GM21423 (cell line): ENCODE data around the gene WDR37.
"Not testable (repeated sequence)": the region's sequence is repeated elsewhere in the genome, so short reads cannot be mapped to it uniquely, and the experiment has no call there.

Experiments used
- ATAC-seq: cut with Tn5 transposase; IDR thresholded peaks from one replicate; pipeline ENCODE4 v1.9.1; 2021; ENCODE audit warnings: mild to moderate bottlenecking, moderate library complexity; ENCODE audit not compliant: unreplicated experiment

The WDR37 gene

DNA sequence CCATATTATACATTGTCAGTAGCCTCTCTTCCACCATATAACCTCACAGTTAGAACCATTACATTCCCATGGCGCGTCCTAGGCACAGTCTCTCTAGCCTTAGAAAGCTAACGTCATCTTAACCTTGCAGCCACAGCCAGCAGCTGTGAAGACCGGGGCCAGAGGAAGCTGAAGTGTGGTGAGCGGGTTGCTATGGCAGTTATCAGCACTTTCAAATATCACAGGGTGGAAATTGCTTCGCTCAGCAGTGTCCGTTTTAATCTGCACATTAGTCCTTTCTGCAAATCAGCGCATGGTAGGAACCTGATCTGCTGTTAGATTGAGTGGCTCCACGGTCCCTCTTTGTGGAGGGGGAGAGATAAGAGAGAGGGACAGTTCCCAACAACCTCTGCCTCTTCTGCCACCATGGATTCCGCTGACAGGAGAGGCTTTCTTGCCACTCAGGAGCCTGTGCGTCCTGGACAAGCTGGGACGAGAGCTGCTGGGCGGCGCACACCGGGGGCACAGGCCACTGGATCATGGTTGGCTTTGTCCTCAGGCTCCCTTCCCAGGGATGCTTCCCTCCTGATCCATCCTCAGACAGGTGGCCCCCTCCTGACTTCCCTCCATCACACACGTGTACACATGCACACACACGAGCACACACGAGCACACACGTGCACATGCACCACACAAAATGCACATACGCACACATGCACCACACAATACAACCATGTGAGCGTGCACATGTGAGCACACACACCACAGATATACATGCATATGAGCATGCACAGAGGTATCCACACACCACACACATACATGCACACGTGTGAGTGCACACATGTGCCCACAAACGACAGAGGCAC, 93.8 kb downstream of the WDR37 start:
- ATAC-seq, result no peak

DNA sequence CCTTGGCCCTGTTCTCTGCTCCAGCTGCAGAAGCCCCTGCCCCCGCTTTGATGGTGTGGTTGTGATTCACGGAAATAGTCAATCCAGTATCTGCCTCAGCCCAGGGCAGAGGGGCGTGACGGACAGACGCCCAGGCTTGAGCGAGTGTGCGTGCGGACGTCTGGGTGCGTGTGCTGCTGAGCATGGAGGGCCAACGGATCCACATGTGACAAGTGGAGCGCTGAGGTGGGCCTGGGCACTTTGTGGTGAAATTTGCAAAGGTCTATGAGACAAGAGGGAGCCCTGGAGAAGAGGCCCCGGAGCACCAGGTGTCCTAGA, 94.4 kb downstream of the WDR37 start:
- no peak for ATAC-seq

DNA sequence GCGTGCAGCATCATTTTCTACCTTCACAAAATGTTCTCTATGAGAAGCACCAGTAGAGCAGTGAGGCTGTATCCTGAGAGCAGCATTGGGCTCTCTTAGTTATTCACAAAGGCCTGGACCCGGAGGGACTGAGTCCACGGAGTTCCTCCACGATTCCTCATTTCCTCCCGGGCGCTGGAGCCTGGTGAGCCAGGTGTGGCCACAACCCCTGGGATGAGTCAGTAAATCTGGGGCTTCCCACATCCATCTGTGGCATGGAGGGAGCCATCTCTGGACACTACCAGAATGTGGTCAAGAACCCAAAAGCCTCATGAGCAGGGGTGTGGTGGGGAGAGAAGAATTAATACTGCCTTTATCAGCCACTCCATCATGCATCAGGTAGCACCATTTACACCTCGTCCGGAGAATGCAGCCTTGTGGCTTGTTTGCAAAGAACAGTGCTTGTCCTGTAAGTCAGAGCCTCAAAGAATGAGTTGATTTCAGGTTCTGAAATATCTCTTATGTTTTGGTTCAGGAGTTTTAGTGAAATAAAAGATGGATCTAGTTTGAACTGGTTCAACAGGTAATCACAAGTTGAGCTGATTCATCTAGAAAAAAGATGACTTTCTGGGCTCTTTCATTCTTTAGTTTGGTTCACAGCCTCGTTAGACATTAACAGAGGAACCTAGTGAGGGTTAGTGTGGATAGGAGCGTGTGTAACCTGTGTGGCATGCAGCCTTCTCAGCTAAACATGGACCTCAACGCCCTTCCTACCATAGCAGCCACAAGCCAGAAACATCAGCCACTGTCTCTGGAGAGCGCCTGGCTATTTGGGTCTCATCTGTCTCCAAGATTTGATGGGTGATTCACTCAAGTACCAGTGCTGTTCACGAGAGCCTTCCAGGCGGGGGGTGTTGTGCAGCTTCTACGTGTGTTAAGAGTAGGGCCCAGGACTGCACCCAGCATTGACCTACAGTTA, 95.2 kb downstream of the WDR37 start:
- ATAC-seq, result no peak

DNA sequence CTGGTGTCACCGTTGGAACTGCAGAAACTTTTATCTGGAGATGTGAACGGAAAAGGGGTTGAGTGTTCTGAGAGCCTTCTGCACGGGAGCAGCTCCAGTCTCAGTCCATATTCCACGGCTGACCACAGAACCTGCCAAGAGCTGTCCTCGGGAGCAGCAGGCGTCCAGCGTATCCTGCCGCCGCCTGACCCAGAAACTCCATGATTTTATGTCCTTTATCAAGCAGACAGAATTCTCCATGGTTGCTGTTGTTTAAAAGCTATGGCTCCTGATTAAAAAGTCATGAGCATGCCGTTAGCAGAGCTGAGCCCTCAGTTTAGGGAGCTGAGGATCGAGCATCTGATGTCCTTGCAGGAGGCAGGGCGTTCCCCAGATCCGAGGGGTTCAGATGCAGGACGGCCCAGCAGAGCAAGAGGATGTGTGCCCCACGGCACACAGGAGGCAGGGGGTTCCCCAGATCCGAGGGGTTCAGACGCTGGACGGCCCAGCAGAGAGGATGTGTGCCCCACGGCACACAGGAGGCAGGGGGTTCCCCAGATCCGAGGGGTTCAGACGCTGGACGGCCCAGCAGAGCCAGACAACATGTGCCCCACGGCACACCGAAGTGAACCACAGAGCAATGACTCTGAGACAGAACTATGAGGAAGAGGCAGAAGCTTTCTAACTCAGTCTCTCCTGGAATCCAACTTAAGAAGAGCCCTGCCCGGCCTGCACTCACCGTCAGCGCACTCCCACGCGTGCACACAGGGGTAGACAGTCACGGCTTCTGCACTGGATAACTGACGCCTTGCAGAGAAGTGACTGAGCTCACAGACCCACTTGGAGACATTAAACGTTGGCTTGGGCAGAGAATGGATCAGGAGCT, 96.4 kb downstream of the WDR37 start:
- ATAC-seq, result no peak

DNA sequence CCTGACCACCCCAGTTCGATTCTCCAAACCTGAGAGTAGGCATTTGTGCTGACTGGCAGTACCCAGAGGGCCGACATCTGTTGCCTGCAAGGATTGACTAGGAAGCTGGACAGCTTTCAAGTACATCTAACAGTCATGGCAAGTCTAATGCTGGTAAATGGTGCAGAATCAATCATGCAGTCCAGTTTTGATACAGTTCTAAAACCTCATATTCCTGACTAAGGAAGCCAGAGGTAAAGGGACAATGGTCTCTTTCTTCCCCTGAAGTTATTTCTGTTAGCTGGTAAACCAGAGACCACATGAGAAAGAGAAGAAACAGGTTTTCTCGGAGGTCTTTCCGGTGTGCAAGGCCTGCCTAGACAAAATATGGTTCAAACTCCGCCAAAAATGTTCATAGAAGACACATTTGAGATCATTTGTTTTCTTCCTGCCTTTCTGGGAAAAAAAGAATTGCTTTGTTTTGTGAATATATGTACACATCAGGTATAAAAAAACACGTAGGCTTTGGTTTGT, 97.1 kb downstream of the WDR37 start:
- ATAC-seq, result no peak

DNA sequence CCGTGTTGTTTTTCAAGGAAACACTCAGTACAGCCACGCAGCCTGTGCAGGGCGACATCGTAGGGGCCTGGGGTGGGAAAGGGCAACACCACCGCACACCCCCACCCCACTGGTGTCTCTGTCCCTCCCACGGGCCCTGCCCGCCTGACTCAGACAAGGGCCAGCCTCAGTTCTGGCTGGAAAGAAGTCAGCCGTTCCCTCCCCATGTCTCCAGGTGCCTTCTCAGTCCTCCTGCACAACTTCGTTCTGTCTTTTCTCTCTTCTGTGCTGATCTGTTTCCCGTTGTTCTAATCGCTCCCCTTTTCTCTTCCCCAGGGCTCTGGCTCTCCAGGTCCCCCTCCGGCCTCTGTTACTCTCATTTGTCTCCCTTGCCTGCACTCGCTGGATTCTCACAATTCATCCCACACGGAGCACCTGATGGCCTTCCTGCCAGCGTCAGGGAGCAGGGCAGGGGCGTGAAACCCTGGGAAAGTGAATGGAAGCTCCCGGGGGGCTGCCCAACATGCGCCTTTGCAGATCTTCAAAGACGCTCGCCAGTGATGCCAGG, 97.7 kb downstream of the WDR37 start:
- ATAC-seq, result no peak

DNA sequence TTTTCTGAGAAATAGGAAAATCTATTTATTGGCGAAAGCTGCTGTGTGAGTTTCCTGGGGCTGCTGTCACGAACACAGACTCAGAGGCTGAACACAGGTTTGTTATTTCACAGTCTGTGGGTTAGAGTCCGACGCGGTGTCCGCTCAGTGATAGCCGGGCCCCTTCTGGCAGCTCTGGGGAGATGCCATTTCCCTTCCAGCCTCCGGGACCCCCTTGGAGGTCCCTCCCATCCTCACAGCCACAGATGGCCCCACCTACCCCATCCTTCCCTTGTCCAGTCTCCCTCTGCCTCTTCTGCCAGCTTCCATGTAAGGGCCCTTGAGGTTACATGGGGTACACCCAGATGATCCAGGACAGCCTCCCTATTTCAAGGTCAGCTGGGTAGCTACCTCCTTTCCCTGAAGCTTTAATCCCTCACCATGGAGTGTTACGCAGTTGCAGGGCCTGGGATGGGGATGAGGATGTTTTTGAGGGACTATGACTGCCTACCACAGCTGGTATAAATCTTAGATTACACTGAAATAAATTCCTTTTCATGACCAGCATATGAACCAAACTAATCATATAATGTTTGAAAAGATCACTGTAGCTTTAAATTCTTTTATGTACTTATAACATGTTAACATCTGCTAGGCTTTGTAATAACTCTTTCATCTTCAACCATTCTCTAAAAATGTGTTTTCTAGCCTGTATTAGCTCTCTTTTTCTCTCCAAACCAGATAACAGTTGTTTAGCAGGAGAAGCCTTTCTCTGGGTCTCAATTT, 98.5 kb downstream of the WDR37 start:
- ATAC-seq, result no peak

DNA sequence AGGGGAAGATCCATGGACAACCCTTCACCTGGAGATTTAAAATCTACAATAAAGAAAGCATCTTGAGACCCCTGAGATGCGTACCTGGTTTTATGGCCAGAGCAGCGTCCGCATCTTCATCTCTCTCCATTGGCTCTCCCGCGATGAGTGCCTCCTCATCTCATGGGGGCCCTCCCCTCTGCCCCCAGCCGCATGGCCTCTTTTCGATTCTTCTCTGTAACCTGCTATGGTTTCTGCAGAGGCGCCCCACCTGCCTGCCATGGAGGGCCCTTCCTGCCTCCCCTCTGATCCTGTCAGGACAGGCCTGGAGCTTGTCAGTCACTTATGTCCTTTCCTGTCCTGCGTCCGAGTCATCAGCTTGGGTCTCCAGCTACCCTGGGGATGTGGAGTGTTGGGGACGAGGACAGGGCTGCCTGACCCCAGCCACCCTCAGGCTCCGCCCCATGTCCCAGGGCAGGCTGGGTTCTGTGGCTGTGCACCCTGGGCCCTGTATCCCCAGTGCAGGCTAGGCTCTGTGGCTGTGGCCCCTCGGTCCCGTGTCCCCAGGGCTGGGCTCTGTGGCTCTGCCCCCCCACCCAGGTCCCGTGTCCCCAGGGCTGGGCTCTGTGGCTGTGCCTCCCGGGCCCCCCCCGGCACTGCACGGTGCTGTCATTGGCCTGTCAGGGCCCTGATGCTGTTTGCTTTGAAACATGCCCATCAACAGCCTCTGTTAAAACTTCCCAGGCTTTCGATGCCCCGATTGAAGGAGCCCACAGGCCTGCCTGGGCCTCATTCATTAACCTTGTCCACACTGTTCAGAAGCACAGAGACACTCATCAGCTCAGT, 99.8 kb downstream of the WDR37 start:
- no peak for ATAC-seq

DNA sequence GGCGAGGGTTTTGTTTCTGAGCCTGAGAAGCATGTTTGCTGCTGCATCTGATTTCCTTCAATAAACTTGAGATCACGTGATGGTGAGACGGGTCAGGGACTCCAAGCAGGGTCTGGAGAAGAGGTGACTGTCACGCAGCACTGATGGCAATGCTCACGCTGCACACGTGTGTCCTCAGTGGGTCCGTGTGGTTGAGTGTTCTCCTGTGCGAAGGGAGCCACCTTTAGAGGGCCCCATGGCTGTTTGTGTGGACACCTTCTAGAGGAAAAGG, 100.4 kb downstream of the WDR37 start:
- ATAC-seq, result no peak

DNA sequence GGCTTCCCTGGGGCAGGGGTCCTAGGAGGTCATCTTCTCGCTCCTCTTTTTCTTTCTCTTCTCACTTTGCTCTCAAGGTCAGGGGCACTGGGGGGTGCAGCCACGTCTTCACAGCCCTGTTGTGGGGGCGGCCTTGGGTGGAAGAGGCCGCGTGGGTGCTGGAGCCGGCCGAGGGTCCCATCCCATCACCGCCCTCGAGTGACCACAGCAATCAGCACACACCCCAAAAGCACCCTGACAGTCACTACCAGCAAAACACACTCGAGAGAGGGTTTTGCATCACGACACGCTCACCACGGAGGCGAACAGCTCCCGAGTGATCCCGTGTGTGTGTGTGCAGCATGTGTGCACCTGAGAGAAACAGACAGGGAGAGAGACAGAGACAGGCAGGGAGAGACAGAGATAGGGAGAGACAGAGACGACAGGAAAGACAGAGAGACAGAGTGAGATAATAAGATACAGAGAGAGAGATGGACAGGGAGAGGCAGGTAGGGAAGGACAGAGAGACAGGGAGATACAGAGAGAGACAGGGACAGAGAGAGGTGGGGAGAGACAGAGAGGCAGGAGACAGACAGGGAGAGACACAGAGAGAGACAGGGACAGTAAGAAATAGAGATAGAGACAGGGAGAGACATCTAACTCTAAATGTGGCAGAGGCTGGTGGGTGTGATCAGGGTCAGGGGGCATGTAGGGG, 100.9 kb downstream of the WDR37 start:
- ATAC-seq, result no peak

DNA sequence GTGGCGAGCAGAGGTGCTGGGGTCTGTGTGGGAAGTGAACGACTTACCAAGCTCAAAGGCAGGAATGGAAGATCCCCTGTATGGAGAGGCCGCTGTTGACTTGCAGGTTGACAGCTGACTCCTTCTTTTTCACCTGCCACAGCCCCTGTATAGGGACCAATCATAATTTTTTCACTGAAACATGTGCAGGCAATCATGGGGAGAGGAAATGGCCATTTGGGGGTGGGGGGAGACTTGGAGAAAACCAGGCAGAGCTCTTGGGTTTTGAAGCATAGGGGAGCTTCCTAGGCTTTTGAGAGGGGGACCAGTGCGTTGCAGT, 101.4 kb downstream of the WDR37 start:
- ATAC-seq, result no peak

DNA sequence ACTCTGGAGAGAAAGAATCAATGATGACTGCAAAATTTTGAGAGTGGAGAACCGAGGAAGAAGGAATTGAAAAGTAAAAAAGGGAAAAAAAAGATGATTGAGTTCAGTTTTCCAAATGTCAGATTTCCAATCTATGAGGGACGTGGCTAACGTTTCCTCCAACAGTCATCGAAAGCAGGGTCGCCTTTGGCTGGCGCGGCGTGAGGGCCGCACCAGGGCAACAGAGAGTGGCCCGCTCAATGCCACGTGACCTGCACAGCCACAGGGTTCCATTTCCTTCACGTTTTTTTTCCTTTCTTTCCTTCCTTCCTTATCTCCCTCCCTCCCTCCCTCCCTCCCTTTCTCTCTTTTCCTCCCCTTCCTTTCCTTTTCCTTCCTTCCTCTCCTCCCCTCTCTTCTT, 101.9 kb downstream of the WDR37 start:
- no peak for ATAC-seq

DNA sequence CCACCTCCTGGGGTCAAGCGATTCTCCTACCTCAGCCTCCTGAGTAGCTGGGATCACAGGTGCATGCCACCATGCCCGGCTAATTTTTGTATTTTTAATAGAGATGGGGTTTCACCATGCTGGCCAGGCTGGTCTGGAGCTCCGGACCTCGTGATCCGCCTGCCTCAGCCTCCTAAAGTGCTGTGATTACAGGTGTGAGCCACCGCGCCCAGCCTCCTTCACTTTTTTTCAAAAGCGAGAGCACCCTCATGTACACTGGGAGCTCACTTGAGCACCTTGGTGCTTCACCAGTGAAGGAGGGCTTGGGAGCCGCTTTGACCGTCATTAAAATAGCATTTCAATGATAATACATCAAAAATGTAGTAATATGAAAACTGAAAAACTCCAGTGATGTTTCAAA, 102.4 kb downstream of the WDR37 start:
- not testable (repeated sequence) for ATAC-seq

DNA sequence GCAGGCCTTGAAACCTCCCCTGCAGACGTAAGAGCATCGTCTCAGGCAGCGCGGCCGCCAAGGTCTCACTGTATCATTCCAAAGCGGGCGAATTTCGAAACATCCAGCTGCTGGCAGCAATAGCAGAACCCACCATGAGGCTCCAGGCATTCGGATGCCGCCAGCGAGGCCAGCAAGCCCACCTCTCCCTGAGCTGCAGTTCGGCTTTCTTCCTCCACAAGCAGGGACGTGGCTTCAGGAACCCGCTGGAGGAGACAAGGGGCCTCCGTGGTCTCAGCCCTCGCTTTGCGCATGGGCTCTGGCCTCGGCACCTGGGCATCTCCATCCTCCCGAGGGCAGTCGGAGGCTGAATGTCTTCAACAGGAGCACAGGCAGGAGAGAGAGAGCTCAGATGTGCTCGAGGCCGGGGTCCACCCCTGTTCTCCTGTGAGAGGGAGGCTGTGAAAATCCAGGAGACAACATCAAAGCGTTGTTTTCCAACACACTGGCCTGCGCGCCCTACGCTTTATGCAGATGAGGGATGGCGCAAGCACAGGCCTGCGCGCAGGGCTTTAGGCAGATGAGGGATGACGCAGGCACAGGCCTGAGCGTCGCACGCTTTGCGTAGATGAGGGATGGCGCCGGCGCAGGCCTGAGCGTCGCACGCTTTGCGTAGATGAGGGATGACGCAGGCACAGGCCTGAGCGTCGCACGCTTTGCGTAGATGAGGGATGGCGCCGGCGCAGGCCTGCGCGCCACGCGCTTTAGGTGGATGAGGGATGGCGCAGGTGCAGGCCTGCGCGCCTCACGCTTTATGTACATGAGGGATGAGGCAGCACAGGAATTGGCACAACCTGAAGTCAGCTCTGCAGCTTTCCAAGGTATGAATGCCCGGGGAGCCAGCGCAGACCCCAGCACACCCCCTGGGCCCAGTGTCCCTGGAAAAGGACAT, 103.2 kb downstream of the WDR37 start:
- ATAC-seq, result no peak

DNA sequence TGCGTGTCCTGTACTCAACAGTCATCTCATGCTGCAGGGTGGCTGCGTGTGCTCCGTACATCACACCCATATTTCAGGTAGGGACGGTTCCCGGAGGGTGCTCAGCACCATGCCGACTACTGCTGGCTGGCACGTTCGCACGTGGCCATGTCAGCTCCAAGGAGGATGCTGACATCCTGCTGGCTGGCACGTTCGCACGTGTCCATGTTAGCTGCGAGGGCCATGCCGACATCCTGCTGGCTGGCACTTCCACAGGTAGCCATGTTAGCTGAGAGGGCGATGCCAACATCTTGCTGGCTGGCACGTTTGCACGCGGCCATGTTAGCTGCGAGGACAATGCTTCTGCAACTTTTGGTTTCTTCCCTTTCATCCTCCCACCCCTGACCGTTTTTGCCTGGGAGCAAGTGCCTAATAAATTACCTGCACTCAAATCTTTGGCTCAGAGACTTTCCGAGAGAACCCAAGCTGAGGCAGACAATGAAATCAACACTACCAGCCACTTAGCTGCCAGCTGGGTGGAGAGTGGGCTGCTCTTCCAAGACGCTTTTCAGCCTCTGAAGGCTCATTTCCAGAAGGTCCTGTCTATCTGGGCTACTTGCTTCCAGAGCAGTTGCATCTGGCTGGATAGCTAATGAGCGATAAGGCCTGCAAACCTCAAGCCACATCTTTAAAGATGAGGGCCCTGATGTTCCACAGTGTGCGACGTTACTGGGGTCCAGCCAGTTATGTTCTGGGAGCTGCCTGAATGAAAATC, 104.6 kb downstream of the WDR37 start:
- ATAC-seq, result no peak

DNA sequence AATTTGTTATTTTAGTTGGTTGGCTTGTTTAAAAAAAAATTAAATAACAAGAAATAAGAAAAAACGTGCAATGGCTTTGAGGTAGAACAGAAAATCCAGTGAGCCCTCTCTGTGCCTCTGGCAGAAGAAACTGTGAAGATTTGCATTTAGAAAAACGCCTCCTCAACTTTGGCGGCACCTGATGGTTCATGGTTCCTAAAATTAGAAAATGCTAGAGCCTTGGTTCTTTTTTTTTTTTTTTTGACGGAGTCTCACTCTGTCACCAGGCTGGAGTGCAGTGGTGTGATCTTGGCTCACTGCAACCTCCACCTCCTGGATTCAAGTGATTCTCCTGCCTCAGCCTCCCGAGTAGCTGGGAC, 105.1 kb downstream of the WDR37 start:
- not testable (repeated sequence) for ATAC-seq
